HAP-1 (cell line): ENCODE results near the gene IMMP2L.
A peak's percentile ranks its signal among the peaks of the same experiment; 100 is the strongest.
"Not testable (repeated sequence)": the region's sequence is repeated elsewhere in the genome, so short reads cannot be mapped to it uniquely, and the experiment has no call there.

ENCODE experiments used
- DNase-seq, 2 experiments: peaks; one replicate each; pipeline ENCODE4 v3.0.0-alpha.2; 2016 to 2020; ENCODE audit warnings: low spot score in 2 of 2
- H3K27me3 ChIP-seq: fragments of 250-450 bp; sonication (Bioruptor Pico); 2 replicates; pipeline ENCODE4 v1.5.1; 2020; ENCODE audit warnings: low read depth, mild to moderate bottlenecking, moderate library complexity
- H3K36me3 ChIP-seq: fragments of 250-450 bp; sonication (Bioruptor Pico); replicated peaks from 2 replicates; pipeline ENCODE4 v1.5.1; 2020; ENCODE audit warnings: mild to moderate bottlenecking
- H3K4me1 ChIP-seq: fragments of 250-450 bp; sonication (Bioruptor Pico); 2 replicates; pipeline ENCODE4 v1.5.1; 2020; ENCODE audit warnings: mild to moderate bottlenecking
- H3K4me3 ChIP-seq: fragments of 250-450 bp; sonication (Bioruptor Pico); 2 replicates; pipeline ENCODE4 v1.5.1; 2020; ENCODE audit warnings: mild to moderate bottlenecking, moderate library complexity
- H3K9me3 ChIP-seq: fragments of 250-450 bp; sonication (Bioruptor Pico); 2 replicates; pipeline ENCODE4 v1.5.1; 2020; ENCODE audit warnings: mild to moderate bottlenecking, moderate library complexity
- in situ Hi-C: fragments of 300-500 bp; cut with MboI; formaldehyde crosslinking; loops from 3 replicates; pipeline ENCODE4 v1.14.3; 2020; ENCODE audit warnings: low sequenced_read_pairs, inconsistent platforms, mixed read lengths

IMMP2L gene

DNA sequence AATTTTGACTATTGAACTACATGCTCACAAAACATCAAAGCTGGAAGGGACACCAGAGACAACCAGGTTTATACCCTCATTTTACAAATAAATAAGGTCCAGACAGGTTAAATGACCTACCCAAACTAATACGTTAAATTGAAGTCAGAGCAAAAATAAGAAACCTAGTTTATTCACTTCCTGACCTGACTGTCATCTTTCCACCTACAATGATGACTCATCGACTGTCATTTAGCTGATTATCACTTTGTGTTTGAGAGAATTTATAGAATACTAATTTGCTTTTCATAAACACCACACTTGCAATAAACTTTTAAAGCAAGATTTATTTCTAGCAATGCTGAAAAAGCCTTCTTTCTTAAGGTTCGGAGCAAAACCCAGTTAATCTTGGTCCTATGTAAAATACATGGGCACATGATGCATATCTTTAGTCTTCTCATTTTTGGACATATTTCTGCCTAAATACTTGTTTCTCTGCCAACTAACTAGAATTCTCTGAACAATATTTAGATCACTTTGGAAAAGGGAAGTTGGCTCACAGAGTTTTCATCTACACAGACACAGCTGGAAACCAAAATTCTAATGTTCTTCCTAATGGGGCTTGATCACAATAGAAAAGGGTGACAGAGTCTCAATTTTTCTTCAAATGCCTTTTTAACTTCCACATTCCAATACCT, 488.1 kb downstream of the IMMP2L start:
- Histone ChIP-seq H3K4me1 (peaks cover 24% of the 10 kb centered on the region), H3K4me3 (no peak overlapping the region), H3K27me3 (no peaks in the 10 kb centered on the region), H3K36me3 (no peaks in the 10 kb centered on the region), H3K9me3 (no peaks in the 10 kb centered on the region)
- no peak for DNase-seq
- in situ Hi-C loops = no loop called here

DNA sequence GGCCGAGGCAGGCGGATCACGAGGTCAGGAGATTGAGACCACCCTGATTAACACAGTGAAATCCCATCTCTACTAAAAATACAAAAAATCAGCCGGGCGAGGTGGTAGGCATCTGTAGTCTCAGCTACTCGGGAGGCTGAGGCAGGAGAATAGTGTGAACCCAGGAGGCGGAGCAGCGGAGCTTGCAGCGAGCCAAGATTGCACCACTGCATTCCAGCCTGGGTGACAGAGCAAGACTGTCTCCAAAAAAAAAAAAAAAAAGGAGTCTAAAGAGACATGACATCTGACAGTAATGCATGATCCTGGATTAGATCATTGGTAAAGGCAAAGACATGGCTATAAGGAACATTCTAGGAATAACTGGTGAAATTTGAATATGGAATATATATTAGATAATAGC, 489.6 kb downstream of the IMMP2L start:
- H3K4me1 ChIP-seq = peaks cover 17% of the 10 kb centered on the region
- DNase-seq, H3K27me3 ChIP-seq, H3K4me3 ChIP-seq, H3K36me3 ChIP-seq, H3K9me3 ChIP-seq, in situ Hi-C loops: not testable (repeated sequence)

- no peak for DNase-seq
- Histone ChIP-seq H3K9me3 (no peaks in the 10 kb centered on the region), H3K4me3 (no peak overlapping the region), H3K36me3 (no peaks in the 10 kb centered on the region), H3K27me3 (no peaks in the 10 kb centered on the region), H3K4me1 (peaks cover 8% of the 10 kb centered on the region)
- in situ Hi-C loops = no loop called here
Observed at GRCh38 chr7:111071556-111071955, 490.7 kb downstream of the IMMP2L start.

DNA sequence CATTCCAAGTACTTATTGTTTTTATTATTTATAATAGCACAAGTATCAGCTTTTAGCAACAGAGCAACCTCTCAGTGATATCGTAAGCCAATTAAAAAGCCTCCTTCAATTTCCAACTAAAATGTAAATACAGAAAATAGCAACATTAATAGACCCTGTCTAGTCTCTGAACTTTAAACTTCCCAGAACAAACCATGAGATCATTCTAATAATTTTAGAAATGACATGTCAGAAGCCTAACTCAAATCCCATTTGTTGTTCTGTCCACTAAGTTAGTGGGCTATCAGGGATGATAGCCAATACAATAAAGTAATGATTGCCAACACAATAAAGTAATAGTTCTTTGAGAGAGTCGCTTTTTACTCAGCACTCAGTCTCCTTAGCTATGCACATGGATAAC, 493.7 kb downstream of the IMMP2L start:
- in situ Hi-C loops = no loop called here
- H3K4me3 ChIP-seq = no peak overlapping the region
- no peaks in the 10 kb centered on the region for H3K4me1 ChIP-seq
- H3K9me3 ChIP-seq = no peaks in the 10 kb centered on the region
- DNase-seq = no peak
- no peaks in the 10 kb centered on the region for H3K36me3 ChIP-seq
- no peaks in the 10 kb centered on the region for H3K27me3 ChIP-seq

- Histone ChIP-seq H3K36me3 (no peaks in the 10 kb centered on the region), H3K27me3 (no peaks in the 10 kb centered on the region), H3K9me3 (no peaks in the 10 kb centered on the region; the same call in 1 of the 2 replicates), H3K4me3 (no peak overlapping the region), H3K4me1 (no peaks in the 10 kb centered on the region)
- DNase-seq = no peak
- in situ Hi-C loops = no loop called here
Observed at GRCh38 chr7:111067682-111068081, 494.6 kb downstream of the IMMP2L start.

DNA sequence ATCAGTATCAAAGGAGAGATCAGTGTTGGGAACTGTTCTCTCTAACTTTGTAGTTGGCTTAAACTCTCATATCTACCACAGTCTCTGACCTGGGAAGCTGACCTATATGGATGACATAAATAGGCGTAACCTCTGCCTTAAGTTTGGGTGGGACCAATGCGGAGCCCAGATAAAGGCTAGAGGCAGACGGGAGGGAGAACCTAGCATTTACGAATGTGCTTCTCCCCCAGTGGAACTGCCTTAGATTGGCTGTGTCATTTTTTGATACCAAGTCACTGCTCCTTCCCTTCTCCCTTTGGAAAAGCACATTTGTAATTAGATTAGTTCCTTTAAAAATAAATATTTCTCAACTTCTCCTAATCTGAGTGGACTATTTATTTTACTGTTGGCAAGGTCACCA, 495.0 kb downstream of the IMMP2L start:
- no peaks in the 10 kb centered on the region for H3K36me3 ChIP-seq
- in situ Hi-C loops = no loop called here
- no peaks in the 10 kb centered on the region for H3K27me3 ChIP-seq
- peaks cover 2% of the 10 kb centered on the region; the same call in 1 of the 2 replicates for H3K9me3 ChIP-seq
- DNase-seq = no peak
- H3K4me1 ChIP-seq = no peaks in the 10 kb centered on the region
- no peak overlapping the region for H3K4me3 ChIP-seq

DNA sequence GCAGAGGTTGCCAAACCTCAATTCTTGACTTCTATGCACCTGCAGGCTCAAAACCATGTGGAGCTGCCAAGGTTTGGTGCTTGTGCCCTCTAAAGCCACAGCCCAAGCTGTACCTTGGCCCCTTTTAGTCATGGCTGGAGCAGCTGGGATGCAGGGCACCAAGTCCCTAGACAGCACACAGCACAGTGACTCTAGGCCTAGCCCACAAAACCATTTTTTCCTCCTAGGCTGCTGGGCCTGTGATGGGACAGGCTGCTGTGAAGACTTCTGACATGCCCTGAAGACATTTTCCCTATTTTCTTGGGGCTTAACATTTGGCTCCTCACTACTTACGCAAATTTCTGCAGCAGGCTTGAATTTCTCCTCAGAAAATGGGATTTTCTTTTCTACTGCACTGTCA, 499.1 kb downstream of the IMMP2L start:
- H3K27me3 ChIP-seq = no peaks in the 10 kb centered on the region
- no peaks in the 10 kb centered on the region for H3K4me1 ChIP-seq
- H3K9me3 ChIP-seq = peaks cover 4% of the 10 kb centered on the region; the same call in 1 of the 2 replicates
- in situ Hi-C loops = no loop called here
- no peak overlapping the region for H3K4me3 ChIP-seq
- no peak for DNase-seq
- no peaks in the 10 kb centered on the region for H3K36me3 ChIP-seq

DNA sequence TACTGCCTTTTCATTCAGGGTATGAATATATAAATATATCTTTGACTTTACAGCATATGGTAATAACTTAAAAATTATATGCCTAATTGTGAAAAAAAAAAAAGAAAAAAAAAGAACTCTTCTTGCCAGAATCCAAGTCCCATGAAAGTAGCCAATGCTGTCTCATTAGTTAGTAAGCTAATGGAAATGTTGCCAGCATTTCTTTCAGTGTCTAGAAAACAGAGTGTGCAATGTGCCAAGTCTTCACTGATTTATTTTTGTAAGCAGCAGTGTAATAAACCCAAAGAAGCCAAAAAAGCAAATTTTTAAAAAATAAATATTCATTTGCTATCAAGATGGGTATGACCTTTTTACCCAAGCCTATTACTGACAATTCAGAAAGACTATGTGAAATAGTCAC, 502.5 kb downstream of the IMMP2L start:
- no peaks in the 10 kb centered on the region for H3K4me1 ChIP-seq
- in situ Hi-C loops = no loop called here
- DNase-seq = no peak
- no peak overlapping the region for H3K4me3 ChIP-seq
- H3K9me3 ChIP-seq = peaks cover 4% of the 10 kb centered on the region; the same call in 1 of the 2 replicates
- no peaks in the 10 kb centered on the region for H3K36me3 ChIP-seq
- H3K27me3 ChIP-seq = no peaks in the 10 kb centered on the region

GRCh38 chr7:111057066-111057465, 505.2 kb downstream of the IMMP2L start:
- Histone ChIP-seq H3K4me3 (no peak overlapping the region), H3K27me3 (no peaks in the 10 kb centered on the region), H3K4me1 (peaks cover 12% of the 10 kb centered on the region), H3K9me3 (peaks cover under 1% of the 10 kb centered on the region; the same call in 1 of the 2 replicates), H3K36me3 (no peaks in the 10 kb centered on the region)
- in situ Hi-C loops = no loop called here
- no peak for DNase-seq

- no peaks in the 10 kb centered on the region for H3K9me3 ChIP-seq
- no peak for DNase-seq
- H3K4me1 ChIP-seq = peaks cover 19% of the 10 kb centered on the region
- H3K27me3 ChIP-seq = no peaks in the 10 kb centered on the region
- no peak overlapping the region for H3K4me3 ChIP-seq
- no peaks in the 10 kb centered on the region for H3K36me3 ChIP-seq
- in situ Hi-C loops = no loop called here
Observed at GRCh38 chr7:111056371-111056770, 505.9 kb downstream of the IMMP2L start.

DNA sequence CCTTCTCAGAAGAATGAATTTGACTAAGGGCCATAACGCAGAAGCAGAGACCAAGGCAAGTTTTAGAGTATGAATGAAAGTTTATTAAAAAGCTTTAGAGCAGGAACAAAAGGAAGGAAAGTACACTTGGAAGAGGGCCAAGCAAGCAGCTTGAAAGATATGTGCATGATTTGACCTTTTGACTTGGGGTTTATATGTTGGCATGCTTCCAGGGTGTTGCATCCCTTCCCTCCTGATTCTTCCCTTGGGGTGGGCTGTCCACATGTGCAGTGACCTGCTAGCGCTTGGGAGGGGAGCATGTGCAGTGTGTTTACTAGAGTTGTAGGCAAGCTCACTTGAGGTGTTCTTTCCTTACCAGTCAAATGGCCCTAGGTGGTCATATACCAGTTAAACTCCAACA, 509.3 kb downstream of the IMMP2L start:
- H3K9me3 ChIP-seq = no peaks in the 10 kb centered on the region
- no peaks in the 10 kb centered on the region for H3K27me3 ChIP-seq
- peak; percentile 47 to 50 for DNase-seq
- no peaks in the 10 kb centered on the region for H3K36me3 ChIP-seq
- no peak overlapping the region for H3K4me3 ChIP-seq
- in situ Hi-C loops = no loop called here
- H3K4me1 ChIP-seq = peaks cover 36% of the 10 kb centered on the region

DNA sequence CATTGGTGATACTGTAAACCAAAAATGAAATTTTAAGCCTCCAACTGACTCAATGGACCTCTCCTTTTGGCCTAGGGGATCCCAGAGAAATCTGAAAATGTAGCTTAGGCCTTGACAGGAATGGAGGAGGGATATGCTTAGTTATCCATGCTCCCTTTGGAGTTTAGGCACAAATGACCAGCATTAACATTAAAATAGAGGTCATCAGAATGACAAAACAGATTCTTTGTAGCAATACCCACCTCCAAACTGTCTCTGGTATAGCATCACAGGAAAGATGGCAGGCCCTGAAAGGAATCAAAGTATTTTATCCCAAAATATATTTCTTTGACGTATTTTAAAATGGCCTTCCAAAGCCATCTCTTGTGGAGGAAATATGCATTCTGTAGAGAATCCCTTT, 510.5 kb downstream of the IMMP2L start:
- Histone ChIP-seq H3K36me3 (no peaks in the 10 kb centered on the region), H3K9me3 (no peaks in the 10 kb centered on the region), H3K4me3 (no peak overlapping the region), H3K27me3 (no peaks in the 10 kb centered on the region), H3K4me1 (peaks cover 36% of the 10 kb centered on the region)
- peak in 1 of 2 experiments; percentile 76 for DNase-seq
- in situ Hi-C loops = no loop called here

- H3K36me3 ChIP-seq = no peaks in the 10 kb centered on the region
- no peaks in the 10 kb centered on the region for H3K27me3 ChIP-seq
- H3K4me3 ChIP-seq = no peak overlapping the region
- no peak for DNase-seq
- in situ Hi-C loops = no loop called here
- no peaks in the 10 kb centered on the region for H3K9me3 ChIP-seq
- H3K4me1 ChIP-seq = peaks cover 36% of the 10 kb centered on the region
Observed at GRCh38 chr7:111050875-111051416, 511.3 kb downstream of the IMMP2L start.

DNA sequence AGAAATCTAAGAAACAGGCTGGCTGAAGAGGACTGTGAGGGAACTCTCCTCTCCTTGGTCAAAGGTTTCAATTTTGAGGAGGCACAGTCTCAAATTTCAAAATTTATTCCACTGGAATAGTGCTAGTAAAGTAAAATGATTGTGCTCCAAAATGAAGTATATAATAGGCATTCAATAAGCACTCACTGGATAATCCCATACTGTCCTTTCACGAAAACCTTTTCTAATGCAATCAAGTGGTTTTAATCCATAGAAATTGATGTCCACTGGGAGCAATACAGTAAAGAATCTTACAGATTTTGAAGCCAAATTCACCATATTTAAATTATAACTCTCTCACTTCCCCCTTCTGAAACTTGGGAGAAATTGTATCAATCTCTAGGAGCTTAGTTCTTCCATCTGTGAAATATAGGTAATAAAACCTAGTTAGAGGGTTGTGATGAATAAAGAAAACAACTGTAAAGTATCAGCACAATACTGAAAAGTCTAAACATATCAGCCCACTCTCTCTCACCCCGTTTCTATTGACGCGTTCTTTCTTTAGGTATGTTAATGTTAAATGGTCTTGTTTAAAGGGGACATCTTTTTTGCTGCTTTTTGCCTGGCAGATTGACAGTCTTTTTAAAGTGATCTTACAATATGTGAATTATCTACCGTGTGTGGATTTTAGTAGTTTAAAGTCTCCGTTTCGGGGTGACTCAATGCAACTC, 512.2 kb downstream of the IMMP2L start:
- H3K9me3 ChIP-seq = no peaks in the 10 kb centered on the region
- DNase-seq = peak; percentile 24 to 99
- H3K4me3 ChIP-seq = no peak overlapping the region
- in situ Hi-C loops = no loop called here
- H3K27me3 ChIP-seq = no peaks in the 10 kb centered on the region
- no peaks in the 10 kb centered on the region for H3K36me3 ChIP-seq
- H3K4me1 ChIP-seq = peaks cover 36% of the 10 kb centered on the region
